DMS 273 (cell line): ENCODE data around the gene DPP9.

Experiments used
- DNase-seq: peaks from one replicate; lab custom pipeline; 2025; ENCODE audit not compliant: unreplicated experiment; lab: John Stamatoyannopoulos, UW

Gene DPP9

GRCh38 chr19:4712771-4713170 lies 10.9 kb downstream of the DPP9 start:
- DNase-seq: no peak

GRCh38 chr19:4711211-4711610 lies 12.4 kb downstream of the DPP9 start:
- no peak for DNase-seq

- DNase-seq: no peak
These were observed 13.4 kb downstream of the DPP9 start for GRCh38 chr19:4710281-4710600.

GRCh38 chr19:4709440-4710280 lies 14.0 kb downstream of the DPP9 start:
- DNase-seq: no peak

GRCh38 chr19:4707956-4708650 lies 15.5 kb downstream of the DPP9 start:
- no peak for DNase-seq

- no peak for DNase-seq
These were observed 16.3 kb downstream of the DPP9 start for GRCh38 chr19:4707322-4707721.

GRCh38 chr19:4705413-4706131 lies 18.1 kb downstream of the DPP9 start:
- DNase-seq: peak; percentile 39

- no peak for DNase-seq
These were observed 19.3 kb downstream of the DPP9 start for GRCh38 chr19:4704317-4704673.

- no peak for DNase-seq
These were observed 19.8 kb downstream of the DPP9 start for GRCh38 chr19:4703671-4704316.

- DNase-seq: no peak
These were observed 20.9 kb downstream of the DPP9 start for GRCh38 chr19:4702764-4703163.

GRCh38 chr19:4701557-4701956 lies 22.1 kb downstream of the DPP9 start:
- no peak for DNase-seq

GRCh38 chr19:4700693-4700970 lies 23.0 kb downstream of the DPP9 start:
- no peak for DNase-seq

- DNase-seq: no peak
These were observed 23.6 kb downstream of the DPP9 start for GRCh38 chr19:4699826-4700692.

- DNase-seq: no peak
These were observed 26.3 kb downstream of the DPP9 start for GRCh38 chr19:4697304-4697703.

- peak; percentile 29 for DNase-seq
These were observed 28.4 kb downstream of the DPP9 start for GRCh38 chr19:4695224-4695731.

GRCh38 chr19:4694211-4694987 lies 29.2 kb downstream of the DPP9 start:
- peak; percentile 83 for DNase-seq

- DNase-seq: peak; percentile 48
These were observed 30.0 kb downstream of the DPP9 start for GRCh38 chr19:4693471-4694121.

GRCh38 chr19:4693078-4693350 lies 30.6 kb downstream of the DPP9 start:
- DNase-seq: no peak

GRCh38 chr19:4692251-4693077 lies 31.2 kb downstream of the DPP9 start:
- DNase-seq: peak; percentile 95
